HG02943 (cell line): ENCODE results near the gene CUX1.
"Not testable (repeated sequence)": the region's sequence is repeated elsewhere in the genome, so short reads cannot be mapped to it uniquely, and the experiment has no call there.

Source experiments
- ATAC-seq: cut with Tn5 transposase; IDR thresholded peaks from one replicate; pipeline ENCODE4 v1.9.1; 2021; ENCODE audit warnings: mild to moderate bottlenecking, low read depth, moderate library complexity; ENCODE audit not compliant: unreplicated experiment

The CUX1 gene

DNA sequence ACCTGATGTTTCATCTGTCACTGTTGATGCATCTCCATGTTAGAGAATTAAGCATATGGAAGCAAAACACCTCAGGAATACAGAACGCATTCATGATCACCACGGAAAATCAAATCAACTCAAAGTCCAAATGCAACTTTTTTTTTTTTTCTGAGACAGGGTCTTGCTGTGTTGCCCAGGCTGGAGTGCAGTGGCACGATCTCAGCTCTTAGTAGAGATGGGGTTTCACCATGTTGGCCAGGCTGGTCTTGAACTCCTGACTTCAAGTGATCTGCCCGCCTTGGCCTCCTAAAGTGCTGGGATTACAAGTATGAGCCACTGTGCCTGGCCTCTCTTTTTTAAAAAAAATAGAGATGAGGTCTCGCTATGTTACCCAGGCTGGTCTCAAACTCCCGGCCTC, 50.3 kb downstream of the CUX1 start:
- not testable (repeated sequence) for ATAC-seq

DNA sequence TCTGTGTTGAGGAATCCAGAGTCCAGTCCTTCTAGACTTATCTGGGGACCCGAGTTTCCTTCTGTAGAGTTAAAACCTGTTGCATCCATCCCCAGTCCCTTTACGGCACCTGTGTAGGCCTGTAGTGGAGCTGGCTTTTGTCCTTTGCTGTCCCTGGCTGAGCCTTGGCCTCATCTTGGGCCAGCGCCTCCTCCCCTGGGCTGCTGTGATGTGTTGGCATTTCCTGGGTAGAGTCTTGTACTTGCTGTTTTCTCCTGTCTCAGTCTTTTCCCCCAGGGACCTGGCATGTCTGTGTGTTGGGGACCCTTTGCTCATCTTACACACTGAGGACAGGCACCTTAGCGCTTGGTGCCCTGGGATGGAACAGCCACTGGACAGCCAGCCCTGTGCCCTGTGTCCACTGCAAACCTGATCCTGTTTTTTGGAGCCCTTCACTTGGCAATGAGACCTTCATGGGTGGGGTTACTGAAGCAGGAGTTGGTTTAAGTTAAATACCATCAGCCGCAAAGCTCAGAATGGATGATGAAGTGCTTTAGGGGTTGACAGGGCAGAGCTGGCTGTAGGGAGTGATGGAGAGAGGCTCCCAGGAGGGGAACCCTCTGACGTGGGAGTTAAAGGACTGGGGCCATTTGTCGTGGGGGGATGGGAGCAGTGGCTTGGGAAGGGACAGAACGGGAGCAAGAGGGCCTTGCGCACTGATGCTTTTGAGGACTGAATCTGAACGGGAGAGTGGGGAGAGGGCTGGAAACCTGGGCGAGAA, 50.9 kb downstream of the CUX1 start:
- ATAC-seq = no peak

DNA sequence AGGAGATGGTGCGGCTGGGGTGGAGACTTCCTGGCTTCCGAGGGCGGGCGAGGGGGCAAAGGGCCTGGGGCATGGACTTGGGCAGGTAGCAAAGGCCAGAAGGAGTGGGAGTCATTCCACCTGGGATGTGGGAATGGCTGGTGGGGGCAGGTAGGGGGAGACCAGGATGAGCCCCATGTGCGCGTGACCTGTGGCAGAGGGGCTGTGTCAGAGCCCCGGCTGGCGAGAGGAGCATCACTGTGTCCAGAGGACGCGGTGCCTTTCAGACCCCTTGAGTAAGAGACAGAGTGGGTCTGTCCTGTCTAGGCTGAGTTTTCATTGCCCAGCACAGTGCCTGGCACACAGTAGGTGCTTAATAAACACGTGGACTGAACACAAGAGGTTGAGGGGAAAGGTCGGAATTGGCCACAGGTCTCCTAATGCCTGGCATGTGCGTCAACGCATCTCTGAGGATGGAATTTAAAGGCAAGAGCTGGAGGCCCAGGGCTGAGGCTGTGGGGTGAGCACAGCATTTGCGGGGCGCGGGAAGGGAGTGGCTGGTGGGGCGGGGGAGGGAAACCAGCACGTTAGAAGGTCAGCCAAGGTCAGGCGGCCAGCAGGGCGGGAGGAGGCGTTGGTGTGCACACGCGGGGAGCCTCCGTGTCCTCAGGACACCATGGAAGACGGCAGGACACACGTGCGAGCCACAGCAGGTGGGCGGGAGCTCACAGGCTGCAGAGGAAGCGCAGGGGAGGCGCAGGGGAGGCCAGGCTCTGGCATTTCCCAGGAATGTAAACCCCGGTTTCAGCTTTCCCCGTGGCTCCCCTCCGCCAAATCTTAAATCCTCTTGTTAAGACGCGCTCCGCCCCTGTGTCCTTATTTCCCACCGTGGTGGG, 51.8 kb downstream of the CUX1 start:
- no peak for ATAC-seq

DNA sequence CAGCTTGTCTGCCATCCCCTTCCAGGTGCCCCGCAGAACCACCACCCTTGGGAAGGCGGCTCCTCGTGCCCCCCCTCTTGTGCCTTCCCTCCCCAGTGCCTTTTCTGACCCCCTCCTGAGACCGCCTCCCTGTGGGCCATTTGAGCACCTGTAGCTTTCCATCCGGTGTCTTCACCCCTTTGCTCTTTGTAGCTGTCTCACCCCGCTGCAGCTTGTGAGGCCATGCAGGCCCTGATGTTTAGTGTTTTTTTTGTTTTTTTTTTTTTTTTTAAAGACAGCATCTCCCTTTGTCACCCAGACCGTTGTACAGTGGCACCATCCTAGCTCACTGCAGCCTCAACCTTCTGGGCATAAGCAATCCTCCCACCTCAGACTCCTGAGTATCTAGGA, 52.5 kb downstream of the CUX1 start:
- no peak for ATAC-seq

DNA sequence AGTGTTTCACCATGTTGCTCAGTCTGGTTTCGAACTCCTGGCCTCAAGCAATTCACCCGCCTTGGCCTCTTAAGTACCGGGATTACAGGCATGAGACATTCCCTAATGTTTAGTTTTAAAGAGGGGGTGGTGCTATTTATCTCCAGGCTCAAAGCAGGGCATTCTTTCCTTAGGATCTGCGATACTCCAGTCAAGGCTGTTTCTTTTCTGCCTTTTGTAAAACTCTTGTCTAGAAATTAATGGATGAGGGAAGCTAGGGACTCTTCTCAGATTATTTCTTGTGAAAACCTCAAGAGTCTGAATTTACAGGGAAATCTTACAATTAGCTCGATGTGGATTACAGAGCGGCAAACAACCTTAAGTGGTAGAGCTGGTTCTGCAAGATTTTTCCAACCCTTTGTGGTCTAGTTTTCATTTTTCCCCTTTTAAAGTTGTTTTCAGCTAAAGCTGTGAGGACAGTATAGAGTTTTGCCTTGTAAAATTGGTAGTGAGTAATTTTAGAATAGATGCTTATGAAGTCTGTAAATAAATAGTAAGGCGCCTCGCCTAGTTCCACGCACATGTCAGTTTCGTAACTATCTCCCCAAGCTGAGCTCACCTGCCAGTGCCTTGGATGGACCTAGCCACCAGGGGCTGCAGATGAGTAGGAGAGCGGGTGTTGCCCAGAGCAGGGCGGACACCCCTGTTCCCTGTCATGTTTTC, 53.1 kb downstream of the CUX1 start:
- ATAC-seq = no peak

DNA sequence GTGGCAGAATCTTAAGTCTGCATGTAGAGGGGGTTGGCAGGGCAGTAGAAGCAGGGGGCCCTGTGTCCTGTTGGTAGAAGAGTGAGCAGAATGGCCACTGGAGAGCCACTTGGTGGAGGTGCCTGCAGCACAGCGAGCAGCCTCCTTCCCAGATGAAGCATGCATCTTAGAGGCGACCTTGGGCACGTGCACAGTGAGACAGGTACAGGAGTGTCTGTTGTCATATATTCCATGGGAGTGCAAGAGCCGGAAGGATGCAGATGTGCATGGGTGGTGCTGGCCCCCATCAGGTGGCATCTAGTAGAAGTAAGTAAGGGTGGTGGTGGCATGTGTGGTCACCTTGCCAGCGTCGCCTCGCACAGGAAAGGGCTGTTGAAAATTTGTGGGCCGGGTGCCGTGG, 53.9 kb downstream of the CUX1 start:
- no peak for ATAC-seq

DNA sequence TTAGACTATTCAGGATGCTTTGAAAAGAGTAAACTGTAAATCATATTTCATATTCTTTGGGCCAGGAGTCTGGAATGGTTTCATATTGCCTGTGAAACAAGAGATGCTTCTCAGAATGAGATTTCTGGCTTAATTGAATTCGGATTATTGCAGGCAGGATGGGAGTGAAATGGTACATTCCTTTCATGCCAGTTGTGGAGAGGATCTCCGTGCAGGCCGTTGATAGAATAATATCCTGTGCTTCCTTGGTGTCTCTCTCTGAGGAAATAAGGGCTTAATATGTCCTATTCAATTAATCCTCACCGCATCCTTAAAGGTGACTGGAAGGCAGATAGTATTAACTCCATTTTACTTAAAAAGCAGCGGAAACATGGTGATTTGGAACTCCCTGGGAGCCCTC, 56.6 kb downstream of the CUX1 start:
- no peak for ATAC-seq

DNA sequence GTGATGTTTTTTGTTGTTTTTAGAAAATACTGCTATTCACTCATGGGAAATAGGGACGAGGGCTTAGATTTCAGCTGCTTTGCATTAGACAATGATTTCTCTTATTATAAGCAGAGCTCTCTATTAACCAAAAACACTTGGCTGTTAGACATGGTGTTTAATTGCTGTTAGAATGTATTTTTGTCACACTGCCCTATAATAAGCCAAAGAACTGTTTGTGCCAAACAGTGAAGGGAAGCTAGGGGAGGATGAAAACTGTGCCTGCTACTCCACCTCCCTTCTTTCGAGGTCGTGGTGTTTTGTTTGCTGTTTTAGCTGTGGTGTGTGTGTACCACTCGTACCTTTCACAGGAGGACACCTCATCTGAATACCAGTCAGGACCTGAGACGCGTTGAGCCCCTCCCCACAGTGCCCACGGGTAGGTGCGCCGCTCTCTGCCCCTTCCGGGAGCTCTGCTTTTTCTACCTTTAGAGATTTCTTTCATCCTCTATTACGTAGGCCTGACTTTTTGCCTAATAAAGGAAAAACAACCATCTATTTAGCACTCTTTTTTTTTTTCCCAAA, 57.9 kb downstream of the CUX1 start:
- ATAC-seq = no peak

DNA sequence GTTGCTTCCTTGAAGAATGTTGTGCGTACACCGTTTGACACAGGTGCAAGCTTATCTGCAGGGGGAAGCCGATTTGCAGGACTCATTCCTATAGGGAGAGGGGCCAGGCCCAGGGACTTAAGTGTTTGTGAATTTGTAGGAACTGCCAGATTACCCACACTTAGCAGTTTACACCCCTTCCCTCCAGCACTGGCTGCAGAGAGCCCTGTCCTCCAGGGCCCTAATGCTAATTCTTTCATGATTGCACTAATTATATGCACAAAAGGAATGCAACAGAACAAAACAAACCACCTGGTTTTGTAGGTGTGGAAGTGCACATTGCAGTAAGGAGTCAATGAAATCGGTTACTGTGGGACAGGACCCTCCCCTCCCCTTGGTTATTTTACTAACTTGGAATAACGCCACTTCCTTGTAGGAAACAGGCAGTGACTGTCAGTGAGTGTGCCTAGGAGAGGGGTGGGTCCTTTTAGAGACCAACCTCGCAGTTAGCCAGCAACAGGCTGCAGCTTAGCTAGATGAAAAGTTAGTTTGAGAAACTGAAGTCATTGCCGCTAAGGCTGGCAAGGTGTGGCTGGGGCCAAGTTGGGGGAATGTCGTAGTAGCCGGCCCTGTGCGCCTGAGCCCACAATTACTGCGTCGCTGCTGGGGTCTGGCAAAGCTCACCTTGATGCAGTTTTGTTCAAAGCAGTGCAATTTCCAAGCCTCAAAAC, 60.6 kb downstream of the CUX1 start:
- ATAC-seq = no peak

DNA sequence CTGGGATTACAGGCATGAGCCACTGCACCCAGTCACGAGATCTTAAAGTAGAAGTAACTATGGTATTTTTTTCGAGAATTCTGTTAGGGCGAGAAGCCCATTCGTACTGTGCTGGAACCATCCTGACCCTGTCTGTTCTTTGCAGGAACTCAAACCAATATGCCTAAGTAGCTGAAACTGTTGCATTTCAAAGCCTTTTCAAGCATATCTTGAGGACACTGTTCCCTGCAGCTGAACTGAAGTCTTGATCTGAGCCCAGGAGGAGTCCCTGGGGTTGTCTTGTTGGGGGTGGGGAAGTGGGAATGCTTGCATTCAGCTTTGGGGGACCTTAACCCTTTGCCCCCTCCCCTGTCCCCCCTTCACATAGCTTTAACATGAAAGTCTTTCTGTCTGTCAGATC, 61.5 kb downstream of the CUX1 start:
- no peak for ATAC-seq

DNA sequence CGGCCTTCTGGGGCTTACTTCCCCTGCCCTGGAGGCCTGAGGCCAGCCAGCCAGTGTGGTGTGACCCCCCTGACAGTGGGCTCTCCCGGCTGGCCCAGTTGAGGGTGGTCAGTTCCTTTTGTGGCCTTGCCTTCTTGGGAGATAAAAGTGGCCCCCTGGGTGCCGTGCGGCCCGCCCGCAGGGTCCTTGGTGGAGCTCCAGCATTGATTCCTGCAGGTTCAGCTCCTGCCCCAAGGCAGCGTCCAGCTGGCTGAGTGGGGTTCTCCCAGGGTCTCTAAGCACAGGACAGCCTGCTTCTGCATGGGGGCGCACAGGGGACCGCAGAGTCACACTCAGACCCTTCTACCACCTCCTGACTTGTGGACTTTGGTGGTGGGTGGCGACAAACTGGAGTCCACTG, 62.1 kb downstream of the CUX1 start:
- no peak for ATAC-seq

DNA sequence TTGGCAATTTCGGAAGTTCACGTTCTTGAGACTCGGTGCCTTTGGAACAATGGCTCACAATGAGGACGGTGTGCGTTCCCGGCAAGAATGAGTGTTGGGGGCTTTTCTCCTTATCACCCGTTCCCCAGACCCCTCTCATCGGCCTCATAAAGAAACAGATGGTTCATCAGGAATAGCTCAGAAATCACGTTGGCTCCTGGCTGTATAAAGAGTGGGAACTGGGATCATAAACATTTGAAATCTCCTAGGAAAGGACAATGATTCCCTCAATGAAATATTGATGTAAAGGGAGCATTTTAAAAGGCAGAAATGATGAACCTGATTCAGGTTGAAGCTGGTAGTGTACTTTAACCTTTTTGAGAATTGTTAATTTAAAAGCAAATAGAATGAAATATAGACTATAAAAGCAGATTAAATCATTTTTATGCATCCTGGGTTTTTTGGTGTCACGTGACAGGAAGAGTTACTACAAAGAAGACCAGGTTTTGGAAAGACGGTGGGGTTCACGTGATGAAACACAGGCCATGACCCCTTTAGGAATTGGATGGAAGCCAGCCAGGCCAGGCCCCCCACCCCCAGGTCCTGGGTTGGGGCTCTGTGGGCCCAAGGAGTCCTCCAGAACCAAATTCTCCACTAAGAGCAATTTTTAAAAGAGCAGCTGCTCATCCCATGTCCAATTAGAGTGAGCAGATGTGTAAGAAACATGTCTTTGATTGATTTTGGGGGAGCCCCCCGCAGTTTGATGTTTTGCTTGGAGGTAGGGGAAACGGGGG, 63.0 kb downstream of the CUX1 start:
- ATAC-seq = no peak

DNA sequence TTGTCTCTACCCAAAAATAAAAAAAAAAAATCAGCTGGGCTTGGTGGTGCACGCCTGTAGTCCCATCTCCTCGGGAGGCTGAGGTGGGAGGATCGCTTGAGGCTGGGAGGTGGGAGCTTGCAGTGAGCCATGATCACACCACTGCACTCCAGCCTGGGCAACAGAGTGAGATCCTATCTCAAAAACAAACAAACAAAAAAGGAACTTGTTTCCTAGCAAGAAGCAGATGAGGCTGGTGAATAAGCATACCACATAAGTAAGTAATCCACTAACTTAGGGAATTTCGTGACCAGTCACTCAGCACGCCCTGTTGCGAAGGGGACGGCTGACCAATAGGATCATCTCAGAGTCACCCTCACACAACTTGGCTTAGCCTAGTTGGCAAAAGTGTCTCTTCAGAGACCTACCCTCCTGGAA, 64.6 kb downstream of the CUX1 start:
- ATAC-seq = no peak

DNA sequence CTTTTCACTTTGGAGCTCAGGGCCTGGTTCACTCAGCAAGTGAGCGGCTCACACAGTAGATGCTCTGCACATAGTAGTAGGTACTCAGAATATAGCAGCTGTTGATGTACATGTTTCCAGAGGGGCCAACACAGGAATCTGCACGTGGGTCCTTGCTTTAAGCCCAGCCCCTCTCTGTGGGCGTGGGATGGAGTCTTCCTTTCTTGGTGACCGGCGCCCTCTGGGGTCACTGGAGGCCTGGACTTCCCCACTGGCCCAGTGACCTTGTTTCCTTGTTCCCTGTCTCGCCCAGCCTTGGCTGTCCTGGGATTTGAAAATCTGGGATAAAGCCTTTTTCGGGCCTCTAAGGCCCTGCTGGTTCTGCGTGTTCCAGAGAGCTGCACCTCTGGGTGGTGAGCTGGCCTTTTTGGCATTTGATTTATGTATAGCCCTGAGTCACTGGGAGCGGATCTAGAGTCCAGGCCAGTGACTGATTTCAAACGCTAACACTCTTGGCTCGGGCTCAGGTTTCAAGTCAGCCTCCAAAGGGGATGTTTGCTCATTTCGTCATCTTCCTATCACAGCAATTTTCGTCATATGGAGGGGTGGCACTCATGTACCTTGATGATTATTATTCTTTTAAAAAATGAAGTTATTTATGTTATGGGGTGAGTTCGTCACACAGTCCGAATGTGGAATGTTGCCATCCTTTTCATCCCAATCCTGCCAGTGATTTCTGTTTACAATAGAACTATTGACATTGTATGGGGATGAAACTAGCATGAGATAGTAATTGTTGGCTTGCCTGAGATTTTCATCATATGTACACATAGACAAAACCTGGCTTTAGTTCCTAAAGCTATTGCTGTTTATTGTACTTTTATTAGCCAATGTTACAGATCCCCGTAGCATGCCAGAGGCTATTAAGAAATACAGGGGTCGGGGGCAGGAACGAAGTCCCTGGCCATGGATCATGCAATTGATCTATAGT, 65.5 kb downstream of the CUX1 start:
- no peak for ATAC-seq

DNA sequence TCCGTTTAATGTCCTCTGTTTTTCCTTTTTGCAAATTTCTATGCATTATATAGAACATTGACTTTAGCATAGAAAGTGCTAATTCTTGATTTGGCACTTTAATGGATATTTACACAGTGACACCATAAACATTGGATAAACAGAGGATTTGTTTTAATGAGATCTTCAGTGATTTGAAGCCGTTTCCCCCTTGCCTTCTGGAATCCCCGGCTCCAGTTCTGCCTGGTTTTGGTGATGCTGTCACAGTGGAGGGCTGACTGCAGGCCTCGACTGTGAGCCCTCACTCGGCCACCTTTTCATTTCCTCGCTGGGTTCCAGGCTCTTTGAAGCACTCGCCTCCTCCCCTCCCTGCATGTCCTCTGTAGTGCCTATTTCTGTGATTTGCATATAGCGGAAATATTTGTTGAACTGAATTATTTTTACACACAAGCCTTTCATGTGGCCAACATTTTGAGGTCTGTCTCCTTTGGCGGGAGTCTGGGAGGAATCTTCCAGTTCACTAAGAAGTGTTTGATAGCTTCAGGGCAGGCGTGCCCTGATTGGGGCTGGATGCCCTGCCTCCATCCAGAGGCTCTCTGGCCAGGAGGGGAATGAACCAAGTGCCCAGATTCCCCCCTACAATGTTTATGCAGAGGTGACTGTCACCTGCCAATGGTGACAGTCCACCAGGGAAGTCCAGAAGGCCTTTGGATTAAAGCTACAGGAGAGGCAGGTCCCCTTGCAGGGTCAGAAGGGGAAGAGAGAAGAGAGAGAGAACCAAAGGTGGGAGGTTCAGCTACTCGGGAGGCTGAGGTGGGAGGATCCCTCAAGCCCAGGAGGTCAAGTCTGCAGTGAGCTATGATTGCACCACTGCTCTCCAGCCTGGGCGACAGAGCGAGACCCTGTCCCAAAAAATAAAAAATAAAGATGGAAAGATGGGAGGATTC, 67.5 kb downstream of the CUX1 start:
- no peak for ATAC-seq

DNA sequence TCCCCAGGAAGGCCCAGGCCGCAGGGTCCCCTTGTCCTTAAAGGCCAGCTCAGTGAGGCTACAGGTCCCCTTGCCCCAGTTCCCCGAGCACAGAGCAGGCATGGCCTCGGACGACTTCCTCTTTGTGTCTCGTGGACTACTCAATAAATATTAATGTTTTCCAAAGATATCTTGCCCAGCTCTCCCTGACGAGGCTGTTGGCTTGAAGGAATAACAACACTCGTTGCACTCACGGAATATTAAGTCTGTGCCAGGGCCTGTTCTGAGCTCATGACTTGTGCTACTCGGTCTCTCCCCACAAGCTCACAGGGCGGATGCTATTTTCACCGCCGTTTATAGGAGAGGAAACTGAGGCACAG, 68.2 kb downstream of the CUX1 start:
- no peak for ATAC-seq

DNA sequence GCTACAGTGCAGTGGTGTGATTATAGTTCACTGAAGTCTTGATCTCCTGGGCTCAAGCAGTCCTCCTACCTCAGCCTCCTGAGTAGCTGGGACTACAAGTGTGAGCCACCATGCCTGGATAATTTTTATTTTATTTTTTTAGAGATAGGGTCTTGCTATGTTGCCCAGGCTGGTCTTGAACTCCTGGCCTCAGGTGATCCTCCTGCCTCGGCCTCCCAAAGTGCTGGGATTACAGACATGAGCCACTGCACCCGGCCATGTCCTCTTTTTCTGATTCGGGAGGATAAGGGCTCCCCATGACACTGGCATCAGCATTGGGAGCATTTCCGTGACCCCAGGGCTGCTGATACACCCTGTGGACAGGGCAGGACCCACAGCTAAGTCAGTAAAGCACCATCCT, 69.9 kb downstream of the CUX1 start:
- not testable (repeated sequence) for ATAC-seq
